HG02759 (cell line): Measurements from ENCODE around the gene DLGAP4.
"Not testable (repeated sequence)": the region's sequence is repeated elsewhere in the genome, so short reads cannot be mapped to it uniquely, and the experiment has no call there.

ENCODE experiments used
- ATAC-seq: cut with Tn5 transposase; IDR thresholded peaks from one replicate; pipeline ENCODE4 v1.9.1; 2021; ENCODE audit warnings: mild to moderate bottlenecking, moderate library complexity; ENCODE audit not compliant: unreplicated experiment

The DLGAP4 gene

GRCh38 chr20:36372666-36373065, 66.5 kb downstream of the DLGAP4 start:
- no peak for ATAC-seq

GRCh38 chr20:36373089-36373488, 67.0 kb downstream of the DLGAP4 start:
- no peak for ATAC-seq

GRCh38 chr20:36374995-36375394, 68.9 kb downstream of the DLGAP4 start:
- ATAC-seq = no peak

GRCh38 chr20:36377348-36378326, 71.5 kb downstream of the DLGAP4 start:
- ATAC-seq = no peak

GRCh38 chr20:36378686-36379085, 72.5 kb downstream of the DLGAP4 start:
- ATAC-seq = no peak

- not testable (repeated sequence) for ATAC-seq
Measured at GRCh38 chr20:36379914-36380313, 73.8 kb downstream of the DLGAP4 start.

GRCh38 chr20:36384022-36384619, 78.0 kb downstream of the DLGAP4 start:
- ATAC-seq = no peak

- no peak for ATAC-seq
Measured at GRCh38 chr20:36385503-36385902, 79.4 kb downstream of the DLGAP4 start.

GRCh38 chr20:36386236-36386635, 80.1 kb downstream of the DLGAP4 start:
- no peak for ATAC-seq

GRCh38 chr20:36390269-36390668, 84.1 kb downstream of the DLGAP4 start:
- ATAC-seq = no peak

- no peak for ATAC-seq
Measured at GRCh38 chr20:36390719-36391415, 84.7 kb downstream of the DLGAP4 start.

GRCh38 chr20:36391456-36391855, 85.3 kb downstream of the DLGAP4 start:
- ATAC-seq = no peak

- ATAC-seq = no peak
Measured at GRCh38 chr20:36391955-36392354, 85.8 kb downstream of the DLGAP4 start.

- no peak for ATAC-seq
Measured at GRCh38 chr20:36392989-36393388, 86.8 kb downstream of the DLGAP4 start.

- ATAC-seq = no peak
Measured at GRCh38 chr20:36394340-36394965, 88.3 kb downstream of the DLGAP4 start.

GRCh38 chr20:36396340-36396739, 90.2 kb downstream of the DLGAP4 start:
- no peak for ATAC-seq

GRCh38 chr20:36396847-36397630, 90.9 kb downstream of the DLGAP4 start:
- ATAC-seq = no peak

GRCh38 chr20:36398515-36398914, 92.4 kb downstream of the DLGAP4 start:
- no peak for ATAC-seq

- no peak for ATAC-seq
Measured at GRCh38 chr20:36399147-36399968, 93.2 kb downstream of the DLGAP4 start.
